OCI-LY7 (cell line): ENCODE data around the gene CRYBB1.

ENCODE experiments used
- EZH2phosphoT487 ChIP-seq: fragments of 200-600 bp; sonication (generic); IDR thresholded peaks from 2 replicates; pipeline ENCODE4 v1.6.1; 2018; ENCODE audit warnings: low read depth, borderline replicate concordance, mild to moderate bottlenecking, mixed run types, antibody characterized with exemption, low read length, moderate library complexity, mixed read lengths
- TF ChIP-seq, protein P1 (sequence below): fragments of 200-600 bp; sonication (generic); conservative IDR thresholded peaks from 2 replicates; pipeline ENCODE4 v1.5.1; 2014; ENCODE audit warnings: mild to moderate bottlenecking, antibody characterized with exemption, low read length, moderate library complexity, mixed read lengths

DNA sequence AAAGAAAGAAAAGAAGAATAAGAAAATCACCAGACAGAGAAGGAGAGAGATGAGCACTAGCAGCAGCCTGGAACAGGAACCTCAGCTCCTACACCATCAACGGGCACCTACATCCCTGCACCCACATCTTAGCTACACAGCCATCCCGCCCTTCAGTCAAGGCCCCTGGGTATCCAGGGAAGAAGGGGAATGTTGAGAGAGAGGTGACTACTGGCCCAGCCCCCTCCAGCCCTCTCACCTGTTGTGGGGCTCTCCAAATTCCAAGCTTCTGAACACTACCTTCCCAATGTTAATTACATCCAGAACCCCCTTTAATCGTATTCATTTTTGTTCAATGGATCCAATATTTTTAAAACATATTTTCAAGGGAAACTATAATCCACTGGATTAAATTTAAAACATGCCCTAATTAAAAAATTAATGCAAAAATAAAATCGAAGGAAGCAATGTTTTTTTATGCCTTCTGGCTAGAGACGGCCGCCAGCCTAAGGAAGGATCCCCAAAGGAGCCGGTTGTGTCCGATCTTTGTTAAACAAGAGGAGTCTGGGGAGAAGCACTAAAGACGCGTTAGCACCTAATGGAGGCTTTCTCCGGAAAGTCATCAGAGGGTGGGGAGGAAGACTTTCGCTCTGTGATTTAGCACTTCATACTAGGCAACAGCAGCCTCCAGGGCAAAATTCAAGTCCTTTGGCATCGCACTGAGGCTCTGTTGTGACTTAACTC is 37.4 kb downstream of the CRYBB1 start:
- TF ChIP-seq, protein P1, sequence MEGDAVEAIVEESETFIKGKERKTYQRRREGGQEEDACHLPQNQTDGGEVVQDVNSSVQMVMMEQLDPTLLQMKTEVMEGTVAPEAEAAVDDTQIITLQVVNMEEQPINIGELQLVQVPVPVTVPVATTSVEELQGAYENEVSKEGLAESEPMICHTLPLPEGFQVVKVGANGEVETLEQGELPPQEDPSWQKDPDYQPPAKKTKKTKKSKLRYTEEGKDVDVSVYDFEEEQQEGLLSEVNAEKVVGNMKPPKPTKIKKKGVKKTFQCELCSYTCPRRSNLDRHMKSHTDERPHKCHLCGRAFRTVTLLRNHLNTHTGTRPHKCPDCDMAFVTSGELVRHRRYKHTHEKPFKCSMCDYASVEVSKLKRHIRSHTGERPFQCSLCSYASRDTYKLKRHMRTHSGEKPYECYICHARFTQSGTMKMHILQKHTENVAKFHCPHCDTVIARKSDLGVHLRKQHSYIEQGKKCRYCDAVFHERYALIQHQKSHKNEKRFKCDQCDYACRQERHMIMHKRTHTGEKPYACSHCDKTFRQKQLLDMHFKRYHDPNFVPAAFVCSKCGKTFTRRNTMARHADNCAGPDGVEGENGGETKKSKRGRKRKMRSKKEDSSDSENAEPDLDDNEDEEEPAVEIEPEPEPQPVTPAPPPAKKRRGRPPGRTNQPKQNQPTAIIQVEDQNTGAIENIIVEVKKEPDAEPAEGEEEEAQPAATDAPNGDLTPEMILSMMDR: no peak
- no peak for TF ChIP-seq EZH2phosphoT487
